HL-60 (cell line): Measurements from ENCODE around the gene CYP17A1.

Experiments used
- CTCF ChIP-seq: IDR thresholded peaks from one replicate; pipeline ENCODE4 v1.5.1; 2011; ENCODE audit warnings: low read length, control low read depth, inconsistent platforms; ENCODE audit not compliant: insufficient read depth
- REST ChIP-seq: IDR thresholded peaks from 2 replicates; pipeline ENCODE4 v1.6.1; 2012; ENCODE audit warnings: low read depth; ENCODE audit not compliant: insufficient replicate concordance

GRCh38 chr10:102783568-102783967 is 53.6 kb downstream of the CYP17A1 start:
- no peak for TF ChIP-seq CTCF
- TF ChIP-seq REST = no peak
